GM21381 (cell line): ENCODE data around the gene EXOC3.

Experiments
- ATAC-seq: cut with Tn5 transposase; IDR thresholded peaks from one replicate; pipeline ENCODE4 v1.9.1; 2021; ENCODE audit warnings: mild to moderate bottlenecking, moderate library complexity; ENCODE audit not compliant: unreplicated experiment

Gene EXOC3

DNA sequence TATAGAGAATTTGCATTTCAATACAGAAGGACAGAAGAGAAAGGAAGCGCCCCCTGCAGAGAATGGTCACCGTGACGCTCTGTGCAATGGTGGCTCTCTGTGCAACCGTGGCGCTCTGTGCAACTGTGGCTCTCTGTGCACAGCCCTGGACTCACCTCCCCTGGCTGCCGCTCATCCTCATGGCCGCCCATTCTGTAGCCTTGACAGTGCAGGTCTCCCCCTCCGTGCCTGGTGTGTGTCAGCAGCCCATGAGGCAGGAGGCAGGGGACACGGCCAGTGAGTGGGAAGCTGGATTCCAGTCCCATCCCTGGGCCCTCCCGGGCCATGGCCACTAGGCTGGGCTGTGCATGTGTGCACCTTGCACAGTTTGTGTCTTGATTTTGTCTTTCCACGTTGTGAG, 12.0 kb downstream of the EXOC3 start:
- no peak for ATAC-seq

DNA sequence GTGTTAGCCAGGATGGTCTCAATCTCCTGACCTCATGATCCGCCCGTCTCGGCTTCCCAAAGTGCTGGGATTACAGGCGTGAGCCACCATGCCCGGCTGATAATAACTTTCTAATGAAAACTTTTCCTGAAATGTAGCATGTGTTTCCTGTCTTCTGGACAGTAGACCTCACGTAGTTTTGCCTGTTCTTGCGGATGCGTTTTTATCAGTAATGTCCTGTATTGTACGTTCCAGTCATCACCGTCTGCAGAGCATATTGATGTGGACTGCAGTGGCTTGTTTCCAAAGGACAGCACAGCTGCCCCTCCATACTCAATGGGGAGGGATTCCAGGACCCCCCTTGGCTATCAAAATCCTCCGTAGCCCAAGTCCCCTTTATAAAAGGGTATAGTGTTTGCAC, 12.8 kb downstream of the EXOC3 start:
- no peak for ATAC-seq

GRCh38 chr5:456351-457194, 13.6 kb downstream of the EXOC3 start:
- no peak for ATAC-seq

DNA sequence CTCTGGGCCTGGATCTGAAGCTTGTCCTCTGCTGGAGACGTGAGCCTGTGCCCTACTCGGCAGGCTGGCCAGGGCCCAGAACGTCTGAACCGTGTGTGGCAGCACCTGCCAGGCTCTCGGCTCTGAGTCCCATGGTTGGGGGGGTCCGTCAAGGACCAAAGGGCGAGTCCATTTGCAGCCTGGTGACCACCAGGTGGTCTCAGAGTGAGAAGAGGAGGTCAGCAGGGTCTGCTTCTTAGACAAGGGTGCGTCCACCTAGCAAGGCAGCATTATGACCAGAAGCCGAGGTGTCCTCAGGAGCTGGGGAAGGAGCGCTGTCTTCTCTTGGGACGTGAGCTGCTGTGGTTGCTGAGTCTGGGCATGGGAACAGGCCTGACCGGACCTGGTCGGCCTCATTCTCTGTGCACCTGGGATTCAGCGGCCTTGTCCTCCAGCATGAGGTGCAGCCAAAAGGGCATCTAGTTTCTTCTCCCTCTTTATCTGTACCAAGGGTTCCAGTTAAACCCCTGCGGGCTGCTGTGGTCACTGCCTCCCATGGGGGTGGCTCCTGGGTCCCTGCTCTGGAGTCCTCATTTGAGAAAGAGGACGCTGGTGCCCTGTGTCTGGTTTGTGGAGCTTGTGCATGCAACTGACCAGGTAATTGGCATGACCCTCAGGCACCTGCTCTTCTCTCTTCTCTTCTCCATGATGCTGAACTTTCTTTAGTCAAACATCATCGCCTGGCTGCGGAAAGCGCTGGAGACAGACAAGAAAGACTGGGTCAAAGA, 14.4 kb downstream of the EXOC3 start:
- ATAC-seq, result no peak

DNA sequence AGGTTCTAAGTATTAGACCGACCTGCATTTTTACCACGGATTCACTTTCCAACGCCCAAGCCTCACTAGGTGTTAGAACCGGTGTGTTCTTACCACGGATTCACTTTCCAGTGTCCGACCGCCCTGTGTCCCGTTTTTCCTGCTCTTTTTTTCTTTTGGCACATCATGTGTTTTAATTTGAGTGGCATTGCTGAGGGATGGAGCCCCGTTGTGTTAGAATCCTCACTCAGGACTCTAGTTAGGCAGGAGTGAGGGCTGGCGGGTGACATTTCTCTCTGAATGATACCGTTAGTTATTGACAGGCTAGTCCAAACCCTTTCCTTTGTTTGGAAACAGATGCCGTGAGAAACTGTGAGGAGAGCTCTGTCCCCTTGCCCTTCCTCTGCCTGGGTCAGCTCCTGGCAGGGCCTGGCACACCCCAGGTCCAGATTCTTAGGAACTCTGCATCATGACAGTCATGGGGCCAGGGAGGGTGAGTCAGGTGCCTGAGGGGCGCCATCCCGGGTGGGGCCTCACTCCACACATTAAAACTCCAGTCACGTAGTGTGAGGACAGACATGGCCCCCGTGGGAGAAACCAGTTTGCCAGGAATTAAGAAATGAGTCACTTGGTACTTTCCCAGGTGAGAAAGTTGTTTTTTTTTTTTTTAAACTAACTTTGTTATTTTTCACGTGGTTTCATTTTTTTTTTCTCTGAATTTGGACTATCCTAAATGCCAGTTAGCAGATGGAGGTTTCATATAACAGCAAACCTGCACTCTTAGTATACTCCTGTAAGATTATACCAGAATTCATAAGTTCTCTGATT, 15.8 kb downstream of the EXOC3 start:
- peak; percentile 64 for ATAC-seq

DNA sequence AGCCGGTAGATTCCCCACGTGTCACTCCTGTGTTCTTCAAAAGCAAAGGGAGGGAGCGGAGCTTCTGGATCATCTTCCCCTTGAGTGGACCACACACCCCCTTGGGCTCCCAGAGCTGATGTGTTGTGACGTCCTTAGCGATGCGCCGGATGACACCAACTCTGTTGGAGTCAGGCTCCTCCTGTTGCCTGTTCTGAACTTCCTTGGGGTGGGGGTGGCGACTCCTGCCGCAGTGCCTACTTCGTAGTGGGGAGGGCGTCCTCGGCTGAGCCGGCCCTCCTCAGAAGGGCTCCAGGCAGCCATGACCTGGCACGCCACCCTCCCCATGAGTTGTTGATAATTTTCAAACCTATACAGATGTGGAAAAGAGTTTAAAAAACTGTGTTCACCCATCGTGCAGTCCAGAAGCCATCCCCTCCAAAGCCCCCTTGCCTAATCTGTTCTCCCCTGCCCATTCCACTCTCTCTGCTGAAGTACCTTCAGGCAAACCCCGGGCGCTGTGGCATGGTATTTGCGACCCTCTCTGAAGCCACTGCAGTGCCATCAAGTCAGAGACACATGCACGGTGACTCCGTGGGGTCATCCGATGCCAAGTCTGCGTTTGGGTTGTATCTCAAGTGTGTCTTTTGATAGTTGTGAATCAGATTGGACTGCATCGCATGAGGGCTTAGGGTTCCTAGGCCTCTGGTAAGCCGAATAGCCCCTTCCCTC, 16.7 kb downstream of the EXOC3 start:
- ATAC-seq, result no peak

DNA sequence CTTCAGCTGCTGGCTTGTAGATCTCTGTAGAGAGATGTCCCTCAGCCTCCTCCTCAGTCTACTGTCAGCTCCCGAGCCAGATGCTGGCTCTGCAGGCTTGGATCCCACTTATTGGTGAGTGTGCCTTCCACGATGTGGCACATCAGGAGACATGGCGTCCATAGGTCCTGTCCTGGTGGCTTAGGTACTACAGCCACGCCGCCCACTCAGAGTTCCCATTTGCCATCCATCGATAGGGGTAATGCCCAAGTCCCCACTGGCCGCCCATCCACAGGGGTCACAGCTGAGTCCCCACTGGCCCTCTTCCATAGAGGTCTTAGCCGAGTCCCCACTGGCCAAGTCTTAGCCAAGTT, 17.3 kb downstream of the EXOC3 start:
- no peak for ATAC-seq

- ATAC-seq, result no peak
Observed at GRCh38 chr5:462051-462481, 19.1 kb downstream of the EXOC3 start.

DNA sequence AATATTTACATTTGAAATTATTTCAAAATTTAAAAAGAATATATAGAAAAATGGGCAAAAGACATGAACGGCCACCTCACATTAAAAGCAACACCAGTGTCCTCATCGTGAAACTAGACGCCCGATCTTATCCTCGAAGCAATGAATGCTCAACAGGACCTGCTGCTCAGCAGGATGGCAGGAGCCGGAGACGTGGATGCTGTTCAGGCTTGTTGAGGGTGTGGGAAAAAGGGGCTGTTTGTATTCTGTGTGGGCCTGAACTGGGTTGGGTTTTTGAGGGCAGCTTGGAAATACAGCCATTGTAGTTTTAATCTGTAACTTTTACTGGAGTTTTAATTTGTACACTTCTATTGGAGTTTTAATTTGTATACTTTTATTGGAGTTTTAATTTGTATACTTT, 20.3 kb downstream of the EXOC3 start:
- no peak for ATAC-seq

GRCh38 chr5:463952-464351, 21.0 kb downstream of the EXOC3 start:
- no peak for ATAC-seq

DNA sequence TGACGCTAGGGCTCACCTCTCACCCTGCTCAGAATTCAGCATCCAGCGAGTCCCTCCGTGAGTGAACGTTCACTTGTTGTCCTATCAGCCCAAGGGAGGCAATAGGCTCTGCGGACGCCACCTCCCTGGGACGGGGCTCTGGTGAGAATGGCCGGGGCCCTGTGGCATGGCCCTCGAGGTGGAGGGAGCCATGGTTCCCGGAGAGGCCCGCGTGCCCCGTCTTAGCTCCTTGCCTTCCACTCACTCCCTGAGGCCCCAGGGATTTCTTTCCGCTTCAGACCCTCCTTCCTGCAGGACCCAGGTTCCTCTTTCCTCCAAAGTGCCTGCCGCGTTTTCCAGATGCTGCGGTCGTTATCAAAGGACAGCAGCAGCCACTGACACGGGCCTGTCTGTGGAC, 21.5 kb downstream of the EXOC3 start:
- ATAC-seq, result no peak

GRCh38 chr5:464843-465590, 22.0 kb downstream of the EXOC3 start:
- no peak for ATAC-seq

- ATAC-seq, result no peak
Observed at GRCh38 chr5:465591-466403, 22.8 kb downstream of the EXOC3 start.

GRCh38 chr5:466661-467310, 23.8 kb downstream of the EXOC3 start:
- no peak for ATAC-seq

- ATAC-seq, result no peak
Observed at GRCh38 chr5:468401-468800, 25.4 kb downstream of the EXOC3 start.

DNA sequence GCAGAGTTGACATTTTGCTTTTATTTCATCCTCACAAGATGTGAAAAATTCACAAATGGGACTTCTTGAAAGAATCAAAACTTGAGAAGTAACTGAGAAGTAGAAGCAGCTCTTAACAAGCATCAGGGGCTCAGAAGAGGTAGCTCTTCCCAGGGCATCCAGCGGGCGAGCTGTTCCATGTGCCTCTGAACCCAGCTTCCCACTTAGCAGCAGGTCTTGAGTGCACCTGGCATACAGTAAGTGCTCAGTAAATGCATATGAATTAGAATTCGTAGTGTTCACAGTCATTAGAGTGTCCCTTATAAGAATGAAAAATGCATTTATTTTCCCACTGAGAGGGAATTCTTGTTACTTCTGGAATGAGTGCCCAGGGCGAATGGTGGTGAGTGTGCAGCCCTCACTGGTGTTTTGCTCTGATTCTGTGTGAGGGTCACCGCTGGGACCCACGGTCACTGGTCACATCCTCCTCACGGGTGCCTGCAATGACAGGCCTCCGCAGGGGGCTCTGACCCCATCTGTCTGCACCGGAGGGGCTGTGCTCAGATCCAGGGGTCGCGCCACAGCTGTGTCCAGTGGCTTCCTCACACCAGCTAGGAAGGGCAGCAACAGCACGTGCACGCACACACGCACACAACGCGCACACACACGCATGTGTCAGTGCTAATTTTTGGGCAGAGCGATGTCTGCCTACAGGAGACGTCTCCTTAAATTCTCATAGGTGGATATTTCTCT, 26.9 kb downstream of the EXOC3 start:
- ATAC-seq, result no peak

DNA sequence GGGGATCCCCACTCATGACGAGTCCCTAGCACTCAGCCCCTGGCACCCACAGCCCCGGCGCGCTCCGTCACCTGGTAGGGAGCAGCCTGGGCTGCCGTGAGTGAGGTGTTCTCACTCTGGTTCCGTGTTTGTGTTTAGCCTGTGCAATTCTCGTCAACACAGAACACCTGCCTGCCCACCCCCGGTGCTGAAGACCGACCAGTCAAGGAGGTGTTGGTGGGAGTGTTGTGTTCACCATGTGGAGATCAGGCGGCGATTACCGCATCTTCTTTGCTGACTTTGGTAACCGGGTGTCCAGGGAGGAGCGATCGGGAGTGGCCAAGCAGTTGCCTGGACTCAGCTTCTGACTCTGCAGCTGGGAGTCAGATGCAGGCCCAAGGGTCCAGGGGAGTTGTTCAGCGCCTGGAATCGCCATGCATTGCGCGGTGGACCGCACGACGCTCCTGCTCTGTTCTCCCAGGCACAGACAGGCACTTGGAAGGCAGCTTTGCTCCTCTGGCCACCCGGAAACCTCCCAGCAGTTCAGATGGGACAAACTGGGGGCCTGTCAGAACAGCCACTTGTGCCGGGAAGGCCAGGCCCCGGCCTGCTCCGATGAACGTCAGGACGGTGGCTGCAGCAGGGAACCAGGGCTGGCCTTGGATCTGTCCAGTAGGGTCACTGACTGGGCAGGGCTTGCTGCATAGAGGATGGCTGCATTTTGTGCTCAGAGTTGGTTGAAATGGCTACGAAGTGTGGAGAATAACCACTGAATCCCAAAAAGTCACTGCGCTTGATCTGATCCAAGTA, 28.2 kb downstream of the EXOC3 start:
- no peak for ATAC-seq

GRCh38 chr5:471750-472058, 28.7 kb downstream of the EXOC3 start:
- no peak for ATAC-seq
